ENCODE results near the gene TXNL4B.

- TF ChIP-seq CTCF (IDR thresholded peaks at IDR 0.05) (no peak), ZNF121 (CRISPR knock-in tag; IDR thresholded peaks at IDR 0.05) (no peak), STAT6 (CRISPR knock-in tag; conservative IDR thresholded peaks at IDR 0.05; ENCODE audit: low read depth) (no peak), GABPB1 (CRISPR knock-in tag; IDR thresholded peaks at IDR 0.05) (no peak), ZBTB43 (CRISPR knock-in tag; IDR thresholded peaks at IDR 0.05) (no peak), E2F1 (CRISPR knock-in tag; IDR thresholded peaks at IDR 0.05) (no peak), ETV6 (CRISPR knock-in tag; IDR thresholded peaks at IDR 0.05) (no peak), IRF2 (CRISPR knock-in tag; IDR thresholded peaks at IDR 0.05; ENCODE audit: borderline replicate concordance, low read depth) (no peak)
These were observed 7.8 kb upstream of the TXNL4B start for GRCh38 chr16:72101195-72101594.

Measured in WTC11 (cell line).